Esophagus squamous epithelium (tissue), 5 donors: ENCODE measurements around the gene TIGD2. TPM values are rescaled to one million over a fixed set of nuclear protein-coding genes. Genes with fewer than 3 reads are reported as not detected.

Experiments
- DNase-seq: peaks from one replicate; lab custom pipeline; 2025; lab: John Stamatoyannopoulos, UW
- H3K27ac ChIP-seq, 4 donors: fragments of 200-600 bp; sonication (generic); one replicate each; pipeline ENCODE4 v1.5.1; 2016 to 2019; ENCODE audit warnings: mild to moderate bottlenecking in 1 of 4
- H3K27me3 ChIP-seq, 4 donors: fragments of 200-600 bp; sonication (generic); 1 replicate in 3 of 4; 2 replicates in 1 of 4; pipeline versions ENCODE4 v1.5.1 to v1.6.0; 2017 to 2021; ENCODE audit warnings: antibody characterized with exemption in 1 of 4
- H3K36me3 ChIP-seq, 3 donors: fragments of 200-600 bp; sonication (generic); one replicate each; pipeline ENCODE4 v1.5.1; 2016 to 2019
- H3K4me1 ChIP-seq, 3 donors: fragments of 200-600 bp; sonication (generic); one replicate each; pipeline ENCODE4 v1.5.1; 2017 to 2019
- H3K4me3 ChIP-seq, 4 donors: fragments of 200-600 bp; sonication (generic); 1 replicate in 3 of 4; 2 replicates in 1 of 4; pipeline ENCODE4 v1.5.1; 2016 to 2019; ENCODE audit warnings: mild to moderate bottlenecking in 2 of 4, moderate library complexity in 1 of 4
- H3K9me3 ChIP-seq, 3 donors: fragments of 200-600 bp; sonication (generic); one replicate each; pipeline ENCODE4 v1.5.1; 2016 to 2019
- CTCF ChIP-seq, 6 experiments: fragments of 450-650 bp in 4 of 6; fragments of 200-600 bp in 2 of 6; sonication (generic) in 2 of 6; IDR thresholded peaks; one replicate each; pipeline ENCODE4 v1.5.1; 2016 to 2019; ENCODE audit warnings: antibody characterized with exemption in 6 of 6, mild to moderate bottlenecking in 4 of 6, moderate library complexity in 4 of 6
- POLR2A ChIP-seq, 4 donors: fragments of 450-650 bp; IDR thresholded peaks; one replicate each; pipeline ENCODE4 v1.6.1; 2017; ENCODE audit warnings: antibody characterized with exemption in 4 of 4, mild to moderate bottlenecking in 4 of 4, moderate library complexity in 3 of 4
- WGBS, 2 donors: methylation state at CpG; one replicate each; pipeline ENCODE4 v1.1.5; 2018; 5-methylcytosine and 5-hydroxymethylcytosine counted together
- intact Hi-C: fragments of 100-400 bp; cut with DNase I; formaldehyde crosslinking; loops from one replicate; pipeline ENCODE4 v1.15.0; 2022
- total RNA-seq, 4 donors: library from RNA; depleted of rRNA; stranded (reverse); fragments of >200 nt; gene quantifications; one replicate each; pipeline ENCODE4 v1.1.0, GENCODE V29; 2016
- donor health status: DM: yes; HTN: yes; CAD: no.

TIGD2 gene
- total RNA-seq, 4 donors from 2014 or later, result 1.2 to 8.5 (median 5.8) TPM

GRCh38 chr4:89109841-89110540 lies 1.3 kb upstream of the TIGD2 start:
- intact Hi-C loops, result loop anchor here (5.0 kb wide), 1 partner anchor 288 kb away; no protein-coding TSS in a partner anchor
- Histone ChIP-seq H3K4me1 (peaks cover 0 to 23% (median 14%) of the 10 kb centered on the region in 3 donors), H3K36me3 (no peaks in the 10 kb centered on the region), H3K9me3 (no peaks in the 10 kb centered on the region), H3K27me3 (peaks cover 0 to 11% (median 0%) of the 10 kb centered on the region in 4 donors), H3K4me3 (peak overlapping the region; percentile 72 to 98 (median 86)), H3K27ac (peak overlapping the region in 1 of 4 donors; percentile 88)
- no peak for DNase-seq
- WGBS, 2 donors, result 50 to 51% methylated on average over 10 of the region's 10 CpGs
- TF ChIP-seq POLR2A (IDR thresholded peaks at IDR 0.05) (no peak), CTCF (IDR thresholded peaks at IDR 0.05) (no peak)

- 2% methylated on average over 6 to 21 of the region's 30 CpGs for WGBS, 2 donors
- intact Hi-C loops, result loop anchor here (5.0 kb wide), 1 partner anchor 288 kb away; no protein-coding TSS in a partner anchor
- DNase-seq, result no peak
These were observed 770 bp upstream of the TIGD2 start for GRCh38 chr4:89110541-89110985.

GRCh38 chr4:89111833-89112563 lies 665 bp downstream of the TIGD2 start:
- Histone ChIP-seq H3K27me3 (peaks cover 0 to 11% (median 0%) of the 10 kb centered on the region in 4 donors), H3K27ac (peak overlapping the region; percentile 84 to 93 (median 90)), H3K4me1 (peaks cover 0 to 23% (median 14%) of the 10 kb centered on the region in 3 donors), H3K36me3 (no peaks in the 10 kb centered on the region), H3K9me3 (no peaks in the 10 kb centered on the region), H3K4me3 (peak overlapping the region; percentile 72 to 98 (median 86))
- TF ChIP-seq CTCF (IDR thresholded peaks at IDR 0.05) (no peak), POLR2A (IDR thresholded peaks at IDR 0.05) (no peak)
- no peak for DNase-seq
- WGBS, 2 donors, result 13 to 16% methylated on average over 13 of the region's 15 CpGs
- intact Hi-C loops, result loop anchor here (5.0 kb wide), 1 partner anchor 290 kb away; no protein-coding TSS in a partner anchor

More at GRCh38 chr4:89110541-89110985, 770 bp upstream of the TIGD2 start:
- H3K4me3 ChIP-seq, result peak overlapping the region; percentile 72 to 98 (median 86)
- peaks cover 0 to 11% (median 0%) of the 10 kb centered on the region in 4 donors for H3K27me3 ChIP-seq
- peaks cover 0 to 23% (median 14%) of the 10 kb centered on the region in 3 donors for H3K4me1 ChIP-seq
- H3K27ac ChIP-seq, result peak overlapping the region; percentile 84 to 93 (median 90)
- H3K36me3 ChIP-seq, result no peaks in the 10 kb centered on the region
- no peaks in the 10 kb centered on the region for H3K9me3 ChIP-seq
- no peak for TF ChIP-seq CTCF (IDR thresholded peaks at IDR 0.05)
- no peak for TF ChIP-seq POLR2A (IDR thresholded peaks at IDR 0.05)

GRCh38 chr4:89113415-89113814 lies 2.1 kb downstream of the TIGD2 start:
- TF ChIP-seq POLR2A (IDR thresholded peaks at IDR 0.05) (no peak), CTCF (IDR thresholded peaks at IDR 0.05) (no peak)
- peaks cover 0 to 23% (median 14%) of the 10 kb centered on the region in 3 donors for H3K4me1 ChIP-seq
- 86 to 92% methylated on average over 2 of the region's 2 CpGs for WGBS, 2 donors
- H3K36me3 ChIP-seq, result no peaks in the 10 kb centered on the region
- intact Hi-C loops, result loop anchor here (5.0 kb wide), 1 partner anchor 291 kb away; no protein-coding TSS in a partner anchor
- DNase-seq, result no peak
- no peak overlapping the region for H3K4me3 ChIP-seq
- H3K27me3 ChIP-seq, result peaks cover 0 to 11% (median 0%) of the 10 kb centered on the region in 4 donors
- no peaks in the 10 kb centered on the region for H3K9me3 ChIP-seq
- no peak overlapping the region for H3K27ac ChIP-seq
